ENCODE measurements around the gene PDZRN4.

Gene PDZRN4

GRCh38 chr12:41186026-41186425 lies 2.1 kb upstream of the PDZRN4 start:
- TF ChIP-seq REST (IDR thresholded peaks at IDR 0.05; ENCODE audit: insufficient read depth in 1 of 2, low read depth in 2 of 2, low read length in 2 of 2) (no peak), TAF1 (IDR thresholded peaks at IDR 0.05; ENCODE audit: borderline replicate concordance, insufficient read depth, low read length) (no peak)

DNA sequence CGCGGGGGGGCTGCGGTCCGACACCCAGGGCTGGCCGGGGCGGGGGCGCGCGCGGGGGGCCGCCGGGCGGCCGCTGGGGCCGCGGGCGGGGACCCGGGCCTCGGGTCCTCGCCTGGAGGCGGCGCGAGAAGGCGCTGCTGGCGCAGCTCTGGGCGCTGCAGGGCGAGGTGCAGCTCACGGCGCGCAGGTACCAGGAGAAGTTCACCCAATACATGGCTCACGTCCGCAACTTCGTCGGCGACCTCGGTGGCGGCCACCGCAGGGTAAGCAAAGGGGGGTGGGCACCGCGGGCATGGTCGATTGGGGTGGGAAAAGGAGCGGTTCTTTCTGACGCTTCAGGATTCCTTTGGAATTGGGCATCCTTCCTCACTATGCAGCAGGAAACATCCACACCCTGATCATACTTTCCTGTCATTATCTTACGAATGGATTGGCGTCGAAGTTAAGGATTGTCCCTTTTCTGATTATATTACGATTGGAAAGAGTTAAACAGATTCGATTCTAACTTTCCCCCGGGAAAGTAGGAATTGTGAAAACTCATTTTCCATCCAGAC lies 798 bp downstream of the PDZRN4 start:
- TF ChIP-seq TAF1 (IDR thresholded peaks at IDR 0.05; ENCODE audit: borderline replicate concordance, insufficient read depth, low read length) (no peak), REST (IDR thresholded peaks at IDR 0.05; ENCODE audit: insufficient read depth in 1 of 2, low read depth in 2 of 2, low read length in 2 of 2) (no peak), SIN3A (IDR thresholded peaks at IDR 0.05; ENCODE audit: borderline replicate concordance, insufficient read depth, low read length) (no peak), FOXP2 (optimal IDR thresholded peaks at IDR 0.05; ENCODE audit: borderline replicate concordance, extremely low read depth, extremely low read length, insufficient read depth) (no peak), POLR2AphosphoS5 (IDR thresholded peaks at IDR 0.05; ENCODE audit: low read depth, low read length) (no peak)

GRCh38 chr12:41189395-41190251 lies 1.5 kb downstream of the PDZRN4 start:
- no peak for TF ChIP-seq POLR2AphosphoS5 (IDR thresholded peaks at IDR 0.05; ENCODE audit: low read depth, low read length)
- no peak for TF ChIP-seq TAF1 (IDR thresholded peaks at IDR 0.05; ENCODE audit: borderline replicate concordance, insufficient read depth, low read length)
- no peak for TF ChIP-seq SIN3A (IDR thresholded peaks at IDR 0.05; ENCODE audit: borderline replicate concordance, insufficient read depth, low read length)
- no peak for TF ChIP-seq FOXP2 (optimal IDR thresholded peaks at IDR 0.05; ENCODE audit: borderline replicate concordance, extremely low read depth, extremely low read length, insufficient read depth)
- no peak for TF ChIP-seq REST (IDR thresholded peaks at IDR 0.05; ENCODE audit: insufficient read depth in 1 of 2, low read depth in 2 of 2, low read length in 2 of 2)

GRCh38 chr12:41190338-41190737 lies 2.2 kb downstream of the PDZRN4 start:
- TF ChIP-seq REST (IDR thresholded peaks at IDR 0.05; ENCODE audit: insufficient read depth in 1 of 2, low read depth in 2 of 2, low read length in 2 of 2) = no peak
- TF ChIP-seq TAF1 (IDR thresholded peaks at IDR 0.05; ENCODE audit: borderline replicate concordance, insufficient read depth, low read length) = no peak
- TF ChIP-seq POLR2AphosphoS5 (IDR thresholded peaks at IDR 0.05; ENCODE audit: low read depth, low read length) = no peak
- TF ChIP-seq SIN3A (IDR thresholded peaks at IDR 0.05; ENCODE audit: borderline replicate concordance, insufficient read depth, low read length) = no peak
- no peak for TF ChIP-seq FOXP2 (optimal IDR thresholded peaks at IDR 0.05; ENCODE audit: borderline replicate concordance, extremely low read depth, extremely low read length, insufficient read depth)

All from PFSK-1 (cell line).